Measurements from ENCODE around the gene PRKCE.

PRKCE gene

DNA sequence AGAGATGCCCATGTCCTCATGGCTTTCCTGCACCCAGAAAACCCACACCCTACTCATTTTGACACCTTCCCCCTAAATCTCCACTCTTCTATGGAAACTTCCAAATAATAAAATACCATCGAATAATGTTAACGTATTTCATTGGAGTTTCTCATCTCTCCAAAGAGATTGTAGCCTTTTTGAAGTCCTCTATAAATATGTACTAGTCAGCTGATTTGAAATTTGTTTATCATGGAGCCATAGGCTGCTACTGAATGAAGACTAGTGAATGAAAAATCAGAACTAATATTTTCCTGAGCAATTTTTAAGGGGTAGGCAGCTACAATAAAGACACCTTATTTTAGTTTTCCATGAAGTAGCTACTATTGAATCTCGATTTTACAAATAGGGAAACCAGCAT is 419.6 kb downstream of the PRKCE start:
- Histone ChIP-seq H3K27me3 (ENCODE audit: control insufficient read depth in 1 of 2, insufficient read depth in 1 of 2, low read length in 2 of 2) (no peaks in the 10 kb centered on the region), H3K79me1 (replicated peaks; ENCODE audit: low read length, poor library complexity, severe bottlenecking) (peaks cover 5% of the 10 kb centered on the region), H4K8ac (ENCODE audit: low read length) (no peak overlapping the region), H4K91ac (ENCODE audit: low read length) (no peak overlapping the region), H3K9me3 (ENCODE audit: control insufficient read depth, low read length) (no peaks in the 10 kb centered on the region), H2BK15ac (ENCODE audit: low read depth, poor library complexity, severe bottlenecking) (no peak overlapping the region), H3K9ac (ENCODE audit: low read length) (no peak overlapping the region), H3K4me1 (ENCODE audit: control insufficient read depth, insufficient read depth, low read depth, low read length) (peaks cover 20% of the 10 kb centered on the region), H2AK5ac (ENCODE audit: low read length, severe bottlenecking) (no peak overlapping the region), H3K4ac (ENCODE audit: low read depth in 1 of 2, low read length in 2 of 2) (peak overlapping the region in 1 of 2 experiments; percentile 24), H2BK120ac (ENCODE audit: low read depth, low read length) (no peak overlapping the region), H2BK12ac (ENCODE audit: low read length in 2 of 2) (peak overlapping the region in 1 of 2 experiments; percentile 68), H3K18ac (ENCODE audit: low read depth in 1 of 2, low read length in 2 of 2) (peak overlapping the region; percentile 50 to 70), H3K27ac (ENCODE audit: low read length, poor library complexity, severe bottlenecking) (no peak overlapping the region), H3K4me2 (ENCODE audit: low read length, poor library complexity, severe bottlenecking) (no peak overlapping the region), H3K23ac (ENCODE audit: low read length in 2 of 2) (no peak overlapping the region), H3K4me3 (ENCODE audit: insufficient read depth in 1 of 2, low read depth in 1 of 2, low read length in 2 of 2) (no peak overlapping the region), H2BK5ac (ENCODE audit: low read depth, low read length, poor library complexity, severe bottlenecking) (no peak overlapping the region), H3K14ac (ENCODE audit: low read length in 2 of 2) (no peak overlapping the region), H3K36me3 (ENCODE audit: control insufficient read depth in 1 of 2, insufficient read depth in 2 of 2, low read depth in 1 of 2, low read length in 2 of 2) (peaks cover 0 to 3% of the 10 kb centered on the region in 2 experiments), H2AFZ (ENCODE audit: low read depth, low read length) (no peak overlapping the region)
- no peak for DNase-seq
- 84% methylated on average over 1 of the region's 3 CpGs for WGBS

- peak overlapping the region; percentile 98 for H2BK120ac ChIP-seq (ENCODE audit: low read depth, low read length)
- H3K9me3 ChIP-seq (ENCODE audit: control insufficient read depth, low read length): no peaks in the 10 kb centered on the region
- peak overlapping the region; percentile 67 to 96 for H3K18ac ChIP-seq (ENCODE audit: low read depth in 1 of 2, low read length in 2 of 2)
- H2AFZ ChIP-seq (ENCODE audit: low read depth, low read length): no peak overlapping the region
- H2BK12ac ChIP-seq (ENCODE audit: low read length in 2 of 2): peak overlapping the region; percentile 45 to 95
- H3K23ac ChIP-seq (ENCODE audit: low read length in 2 of 2): no peak overlapping the region
- H3K4ac ChIP-seq (ENCODE audit: low read depth in 1 of 2, low read length in 2 of 2): peak overlapping the region; percentile 20 to 76
- peak overlapping the region; percentile 47 for H2BK5ac ChIP-seq (ENCODE audit: low read depth, low read length, poor library complexity, severe bottlenecking)
- no peak overlapping the region for H3K4me2 ChIP-seq (ENCODE audit: low read length, poor library complexity, severe bottlenecking)
- 73% methylated on average over 8 of the region's 8 CpGs for WGBS
- no peak overlapping the region for H3K9ac ChIP-seq (ENCODE audit: low read length)
- no peak overlapping the region for H4K8ac ChIP-seq (ENCODE audit: low read length)
- peak overlapping the region; percentile 92 for H3K27ac ChIP-seq (ENCODE audit: low read length, poor library complexity, severe bottlenecking)
- peaks cover 17% of the 10 kb centered on the region for H3K4me1 ChIP-seq (ENCODE audit: control insufficient read depth, insufficient read depth, low read depth, low read length)
- H2BK15ac ChIP-seq (ENCODE audit: low read depth, poor library complexity, severe bottlenecking): no peak overlapping the region
- no peak overlapping the region for H3K14ac ChIP-seq (ENCODE audit: low read length in 2 of 2)
- peak overlapping the region; percentile 96 for H2AK5ac ChIP-seq (ENCODE audit: low read length, severe bottlenecking)
- peaks cover 0 to 3% of the 10 kb centered on the region in 2 experiments for H3K36me3 ChIP-seq (ENCODE audit: control insufficient read depth in 1 of 2, insufficient read depth in 2 of 2, low read depth in 1 of 2, low read length in 2 of 2)
- no peaks in the 10 kb centered on the region for H3K27me3 ChIP-seq (ENCODE audit: control insufficient read depth in 1 of 2, insufficient read depth in 1 of 2, low read length in 2 of 2)
- H3K4me3 ChIP-seq (ENCODE audit: insufficient read depth in 1 of 2, low read depth in 1 of 2, low read length in 2 of 2): no peak overlapping the region
- H3K79me1 ChIP-seq (replicated peaks; ENCODE audit: low read length, poor library complexity, severe bottlenecking): peaks cover 4% of the 10 kb centered on the region
- DNase-seq: no peak
- H4K91ac ChIP-seq (ENCODE audit: low read length): no peak overlapping the region
These were observed 420.8 kb downstream of the PRKCE start for GRCh38 chr2:46072101-46072820.

DNA sequence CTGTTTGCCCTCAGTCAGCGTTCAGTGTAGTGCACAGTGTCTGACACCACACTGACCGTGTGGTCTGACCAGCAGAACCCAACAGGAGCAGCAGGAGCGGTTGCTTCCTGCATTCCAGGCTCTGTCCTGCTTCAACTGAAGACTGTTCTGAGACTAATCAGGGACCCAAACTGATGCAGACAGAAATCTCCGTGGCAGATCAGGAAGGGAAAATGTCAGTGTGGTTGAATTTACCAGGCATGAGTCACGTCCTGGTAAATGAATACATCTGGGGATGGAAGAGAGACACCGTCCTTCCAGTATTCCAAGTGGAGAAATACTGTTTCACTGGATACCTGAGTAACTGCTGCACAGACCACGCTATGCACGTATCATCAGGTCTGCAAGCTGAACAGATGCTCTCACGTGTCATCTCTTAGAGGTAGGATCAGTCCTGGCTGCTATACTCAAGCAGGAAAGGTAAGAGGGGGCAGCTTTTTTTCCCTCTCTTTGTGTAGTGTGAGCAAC is 422.1 kb downstream of the PRKCE start:
- Histone ChIP-seq H3K9me3 (ENCODE audit: control insufficient read depth, low read length) (no peaks in the 10 kb centered on the region), H3K4me2 (ENCODE audit: low read length, poor library complexity, severe bottlenecking) (peak overlapping the region; percentile 67), H2BK12ac (ENCODE audit: low read length in 2 of 2) (peak overlapping the region; percentile 95 to 97), H2BK120ac (ENCODE audit: low read depth, low read length) (peak overlapping the region; percentile 98), H3K4me1 (ENCODE audit: control insufficient read depth, insufficient read depth, low read depth, low read length) (peaks cover 13% of the 10 kb centered on the region), H3K27ac (ENCODE audit: low read length, poor library complexity, severe bottlenecking) (peak overlapping the region; percentile 92), H4K8ac (ENCODE audit: low read length) (peak overlapping the region; percentile 86), H3K14ac (ENCODE audit: low read length in 2 of 2) (peak overlapping the region in 1 of 2 experiments; percentile 88), H3K36me3 (ENCODE audit: control insufficient read depth in 1 of 2, insufficient read depth in 2 of 2, low read depth in 1 of 2, low read length in 2 of 2) (peaks cover 0 to 3% of the 10 kb centered on the region in 2 experiments), H3K27me3 (ENCODE audit: control insufficient read depth in 1 of 2, insufficient read depth in 1 of 2, low read length in 2 of 2) (no peaks in the 10 kb centered on the region), H2AFZ (ENCODE audit: low read depth, low read length) (peak overlapping the region; percentile 5), H2AK5ac (ENCODE audit: low read length, severe bottlenecking) (peak overlapping the region; percentile 96), H2BK5ac (ENCODE audit: low read depth, low read length, poor library complexity, severe bottlenecking) (peak overlapping the region; percentile 47), H2BK15ac (ENCODE audit: low read depth, poor library complexity, severe bottlenecking) (peak overlapping the region; percentile 89), H3K23ac (ENCODE audit: low read length in 2 of 2) (no peak overlapping the region), H3K4ac (ENCODE audit: low read depth in 1 of 2, low read length in 2 of 2) (peak overlapping the region; percentile 67 to 93), H4K91ac (ENCODE audit: low read length) (peak overlapping the region; percentile 87), H3K9ac (ENCODE audit: low read length) (peak overlapping the region; percentile 52), H3K79me1 (replicated peaks; ENCODE audit: low read length, poor library complexity, severe bottlenecking) (peaks cover 4% of the 10 kb centered on the region), H3K18ac (ENCODE audit: low read depth in 1 of 2, low read length in 2 of 2) (peak overlapping the region; percentile 85 to 96), H3K4me3 (ENCODE audit: insufficient read depth in 1 of 2, low read depth in 1 of 2, low read length in 2 of 2) (peak overlapping the region in 1 of 2 experiments; percentile 15)
- 1% methylated on average over 9 of the region's 9 CpGs for WGBS
- peak; percentile 97 for DNase-seq

DNA sequence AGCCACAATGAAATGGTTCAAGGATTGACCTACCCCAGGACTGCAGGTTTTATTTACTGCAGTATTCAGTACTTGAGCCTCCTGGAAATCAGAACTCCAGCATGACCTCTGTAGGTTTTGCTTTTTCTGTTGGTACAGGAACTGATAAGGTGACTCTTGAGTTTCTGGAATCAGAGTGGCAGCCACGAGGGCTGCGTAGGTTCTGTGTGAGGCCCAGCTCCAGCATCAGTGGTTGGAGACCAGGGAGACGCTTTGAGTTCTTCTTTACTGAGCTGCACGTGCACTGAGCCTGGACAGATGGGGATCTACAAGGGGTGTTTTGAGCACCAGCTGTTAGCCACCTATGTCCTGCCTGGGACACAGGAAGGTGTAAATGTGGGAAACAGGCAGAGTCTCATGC is 423.0 kb downstream of the PRKCE start:
- 59% methylated on average over 4 of the region's 4 CpGs for WGBS
- Histone ChIP-seq H3K9ac (ENCODE audit: low read length) (no peak overlapping the region), H2BK12ac (ENCODE audit: low read length in 2 of 2) (peak overlapping the region; percentile 60 to 89), H3K9me3 (ENCODE audit: control insufficient read depth, low read length) (no peaks in the 10 kb centered on the region), H4K8ac (ENCODE audit: low read length) (peak overlapping the region; percentile 30), H3K23ac (ENCODE audit: low read length in 2 of 2) (no peak overlapping the region), H3K4me3 (ENCODE audit: insufficient read depth in 1 of 2, low read depth in 1 of 2, low read length in 2 of 2) (no peak overlapping the region), H3K4ac (ENCODE audit: low read depth in 1 of 2, low read length in 2 of 2) (peak overlapping the region; percentile 7 to 83), H3K4me1 (ENCODE audit: control insufficient read depth, insufficient read depth, low read depth, low read length) (peaks cover 13% of the 10 kb centered on the region), H4K91ac (ENCODE audit: low read length) (peak overlapping the region; percentile 29), H3K27ac (ENCODE audit: low read length, poor library complexity, severe bottlenecking) (peak overlapping the region; percentile 92), H3K18ac (ENCODE audit: low read depth in 1 of 2, low read length in 2 of 2) (peak overlapping the region; percentile 14 to 93), H2BK15ac (ENCODE audit: low read depth, poor library complexity, severe bottlenecking) (peak overlapping the region; percentile 39), H2AFZ (ENCODE audit: low read depth, low read length) (no peak overlapping the region), H2BK120ac (ENCODE audit: low read depth, low read length) (peak overlapping the region; percentile 29), H2BK5ac (ENCODE audit: low read depth, low read length, poor library complexity, severe bottlenecking) (no peak overlapping the region), H3K79me1 (replicated peaks; ENCODE audit: low read length, poor library complexity, severe bottlenecking) (peaks cover 4% of the 10 kb centered on the region), H3K14ac (ENCODE audit: low read length in 2 of 2) (peak overlapping the region in 1 of 2 experiments; percentile 53), H3K4me2 (ENCODE audit: low read length, poor library complexity, severe bottlenecking) (no peak overlapping the region), H3K27me3 (ENCODE audit: control insufficient read depth in 1 of 2, insufficient read depth in 1 of 2, low read length in 2 of 2) (no peaks in the 10 kb centered on the region), H2AK5ac (ENCODE audit: low read length, severe bottlenecking) (peak overlapping the region; percentile 31), H3K36me3 (ENCODE audit: control insufficient read depth in 1 of 2, insufficient read depth in 2 of 2, low read depth in 1 of 2, low read length in 2 of 2) (peaks cover 0 to 3% of the 10 kb centered on the region in 2 experiments)
- no peak for DNase-seq

Data from mesenchymal stem cell (in vitro differentiated cells and primary cell).